HG03095 (cell line): ENCODE data around the gene TTLL1.

Source experiments
- ATAC-seq: cut with Tn5 transposase; IDR thresholded peaks from one replicate; pipeline ENCODE4 v1.9.1; 2021; ENCODE audit warnings: moderate library complexity; ENCODE audit not compliant: unreplicated experiment

Gene TTLL1

DNA sequence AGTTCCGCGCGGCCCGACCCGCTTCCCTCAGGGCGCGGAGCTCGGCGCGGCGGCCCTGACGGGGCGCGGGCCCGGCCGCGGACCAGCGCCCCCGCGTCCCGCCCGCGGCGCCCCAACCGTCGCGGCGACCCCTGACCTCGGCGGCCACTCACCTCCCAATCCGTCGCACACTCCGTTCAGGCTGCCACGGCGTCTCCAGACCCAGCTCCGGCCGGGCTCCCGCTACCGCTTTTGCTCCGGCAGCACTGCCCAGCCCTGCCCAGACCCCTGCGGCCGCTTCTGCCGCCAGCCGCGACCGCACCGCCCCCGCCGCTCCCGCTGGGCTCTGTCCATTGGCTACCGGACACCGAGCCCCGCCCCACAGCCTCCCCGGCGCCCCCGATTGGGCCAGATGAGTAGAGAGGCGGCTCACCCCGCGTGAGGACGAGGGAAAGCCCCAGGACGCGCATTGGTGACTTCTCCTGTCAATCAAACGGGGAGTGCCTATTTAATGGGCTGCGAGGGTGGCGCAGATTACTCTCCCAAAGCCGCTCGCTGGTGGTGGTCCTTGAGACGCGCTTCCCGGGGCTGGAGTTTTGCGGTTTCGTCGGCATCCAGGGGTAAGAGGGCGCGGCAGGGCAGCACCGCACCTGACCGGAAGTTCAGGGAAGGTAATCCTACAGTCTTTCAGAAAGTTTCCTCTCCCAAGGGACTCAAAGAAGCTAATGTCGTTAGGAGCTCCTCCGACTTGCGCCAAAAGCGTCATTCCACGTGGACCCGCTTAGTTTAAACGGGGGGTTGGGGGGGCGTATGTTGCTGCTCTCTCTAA, 74.1 kb downstream of the TTLL1 start, which contains the start of gene PACSIN2:
Gene PACSIN2, minus strand, starts transcription at position 281 of the 808 bp plus-strand sequence. CDS start 103,069 bp downstream, outside the sequence.
- peak; percentile 86 for ATAC-seq

DNA sequence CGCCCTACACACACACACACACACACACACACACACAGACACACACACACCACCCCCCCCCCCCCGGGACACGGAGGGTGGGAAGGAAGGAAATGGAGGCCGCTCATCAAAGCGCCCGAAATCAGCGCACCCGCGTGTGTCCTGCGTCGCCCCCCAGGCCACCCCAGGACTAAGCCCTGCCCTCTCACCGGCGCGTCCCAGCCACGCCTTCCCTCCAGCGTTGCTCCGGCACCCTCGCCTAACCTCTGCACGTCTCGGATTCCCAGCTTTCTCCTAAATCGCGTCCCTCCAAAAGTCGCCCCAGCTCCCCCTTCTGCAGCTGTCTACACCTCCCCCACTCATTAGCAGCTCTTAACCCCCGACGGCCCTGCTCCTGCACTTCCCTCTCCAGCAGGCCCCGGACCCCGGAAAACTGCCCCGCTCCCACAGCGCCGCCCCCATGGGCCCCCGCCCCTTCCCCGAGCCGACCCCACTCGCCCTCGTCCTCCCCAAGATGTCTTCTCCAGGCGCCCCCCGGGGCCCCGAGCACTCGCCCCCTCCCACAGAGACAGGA, 74.8 kb downstream of the TTLL1 start:
- no peak for ATAC-seq

DNA sequence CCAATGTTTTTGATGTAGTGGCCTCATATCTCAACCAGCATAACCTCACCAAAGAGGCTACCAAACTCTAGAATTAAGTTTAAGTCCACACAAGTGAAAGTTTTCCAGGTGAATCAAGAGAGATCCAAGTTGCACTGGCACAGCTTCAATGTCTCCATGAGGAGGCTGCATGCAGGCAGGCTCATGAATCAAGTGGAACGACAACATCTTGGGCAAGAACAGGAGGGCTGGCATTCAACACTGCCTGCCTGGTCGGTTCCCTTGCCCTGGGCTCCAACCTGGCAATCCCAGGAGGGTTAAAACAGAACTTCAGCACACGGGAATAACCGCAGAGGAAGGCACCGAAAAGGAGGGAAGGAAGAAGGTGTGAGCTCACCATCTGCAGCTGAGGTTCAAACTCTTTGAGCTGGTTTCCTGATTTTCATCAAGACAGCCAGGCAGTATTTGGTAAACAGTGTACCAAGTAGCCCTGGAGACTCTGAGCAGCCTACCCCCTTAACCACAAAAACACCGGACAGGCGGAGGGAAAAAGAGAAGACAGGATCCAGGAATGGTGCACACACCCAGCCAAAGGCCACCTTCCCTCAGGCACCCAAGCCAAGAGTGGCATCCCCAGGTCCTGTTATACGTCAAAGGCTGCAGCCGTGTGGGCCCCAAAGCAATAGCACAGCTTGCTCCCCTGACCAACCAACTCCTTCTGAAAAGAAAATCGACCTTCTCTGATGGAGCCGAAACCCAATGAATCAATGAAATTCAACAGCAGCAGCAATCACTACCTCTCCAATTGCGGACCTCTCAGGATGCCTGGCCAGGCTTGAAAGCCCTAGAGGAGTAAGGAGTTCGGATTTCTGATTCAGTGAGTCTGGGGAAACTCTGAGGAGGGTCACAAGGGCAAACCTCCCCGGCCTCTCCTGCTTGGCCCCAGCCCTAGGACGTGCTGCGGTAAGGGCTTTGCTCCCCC, 75.6 kb downstream of the TTLL1 start:
- ATAC-seq, result no peak

DNA sequence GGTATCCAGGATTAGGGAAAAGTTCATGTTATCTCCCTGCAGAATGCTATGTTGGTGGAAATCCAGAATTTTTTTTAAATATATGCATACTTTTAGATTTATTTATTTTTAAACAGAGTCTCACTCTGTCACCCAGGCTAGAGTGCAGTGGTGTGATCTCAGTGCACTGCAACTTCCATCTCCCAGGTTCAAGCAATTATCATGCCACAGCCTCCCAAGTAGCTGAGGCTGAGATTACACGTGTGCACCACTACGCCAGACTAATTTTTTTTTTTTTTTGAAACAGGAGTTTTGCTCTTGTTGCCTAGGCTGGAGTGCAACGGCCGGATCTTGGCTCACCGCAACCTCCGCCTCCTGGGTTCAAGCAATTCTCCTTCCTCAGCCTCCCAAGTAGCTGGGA, 76.8 kb downstream of the TTLL1 start:
- no peak for ATAC-seq

DNA sequence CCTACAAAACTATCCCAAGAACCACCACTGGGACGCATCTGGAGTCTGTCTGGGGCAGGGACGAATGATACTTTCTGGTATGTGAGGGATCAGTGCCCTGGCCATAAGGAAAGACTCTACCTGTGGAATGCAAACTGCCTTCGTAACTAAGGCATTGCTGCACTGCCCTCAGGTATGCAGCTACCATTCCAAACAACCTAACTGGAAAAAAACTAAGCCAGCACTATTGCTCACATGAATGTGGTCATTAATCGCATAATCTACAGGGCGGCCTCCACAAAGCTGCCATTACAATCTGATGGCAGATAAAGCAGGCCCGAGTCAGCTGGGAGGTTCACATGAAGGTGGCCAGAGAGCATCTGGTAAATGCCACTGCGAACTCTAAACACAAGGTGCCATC, 78.1 kb downstream of the TTLL1 start:
- ATAC-seq, result no peak

DNA sequence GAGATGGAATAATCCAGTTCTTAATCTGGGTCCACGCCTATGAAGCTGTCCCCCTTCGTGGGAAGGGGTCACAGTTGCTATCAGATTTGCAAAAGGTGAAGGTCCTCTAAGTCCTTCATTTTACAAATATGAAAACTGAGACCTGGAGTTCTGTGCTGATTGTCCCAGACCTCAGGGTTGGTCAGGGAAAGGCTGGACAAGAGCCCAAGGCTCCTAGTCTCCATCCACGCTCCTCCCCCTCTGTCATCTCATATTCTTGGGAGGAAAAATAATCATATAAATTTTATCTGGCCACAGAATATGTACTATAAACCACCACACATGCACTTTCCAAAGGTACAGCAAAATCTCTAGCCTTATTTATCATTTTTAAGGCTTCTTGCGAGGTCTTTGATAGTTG, 79.7 kb downstream of the TTLL1 start:
- ATAC-seq, result no peak

DNA sequence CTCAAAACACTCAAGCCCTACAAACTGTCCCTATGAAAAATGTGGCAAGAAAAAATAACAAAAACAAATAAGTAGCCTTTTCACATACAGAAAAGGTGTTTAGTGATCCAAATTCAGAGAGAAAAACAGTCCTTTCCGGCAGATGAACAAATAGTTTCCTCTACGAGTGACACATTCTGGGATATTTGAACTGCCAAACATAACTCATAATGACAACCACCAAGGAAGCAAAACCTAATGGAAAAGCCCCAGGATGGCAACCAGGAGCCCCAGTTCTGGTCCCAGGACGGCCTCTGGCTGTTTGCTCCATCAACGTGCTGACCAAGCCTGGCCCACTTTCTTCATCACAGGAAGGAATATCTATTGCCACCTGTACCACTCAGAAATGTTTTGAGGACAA, 80.3 kb downstream of the TTLL1 start:
- ATAC-seq, result no peak

DNA sequence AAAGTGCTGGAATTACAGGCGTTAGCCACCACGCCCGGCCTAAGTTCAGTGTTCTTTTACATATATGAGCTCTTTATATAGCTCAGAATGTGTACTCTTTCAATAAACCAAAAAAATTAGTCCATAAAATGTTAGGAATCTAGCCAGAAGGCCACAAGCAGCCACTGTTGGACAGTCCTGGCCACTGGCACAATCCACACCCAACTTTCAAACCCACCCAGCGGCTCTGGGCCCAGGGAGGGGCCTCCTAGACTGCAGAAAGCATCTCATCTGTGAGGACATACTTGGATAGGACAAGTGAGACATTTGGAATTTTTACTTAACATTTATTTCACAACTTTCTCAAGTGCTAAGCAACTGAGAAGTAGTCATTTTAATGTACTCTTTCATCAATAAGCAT, 80.7 kb downstream of the TTLL1 start:
- ATAC-seq, result no peak

DNA sequence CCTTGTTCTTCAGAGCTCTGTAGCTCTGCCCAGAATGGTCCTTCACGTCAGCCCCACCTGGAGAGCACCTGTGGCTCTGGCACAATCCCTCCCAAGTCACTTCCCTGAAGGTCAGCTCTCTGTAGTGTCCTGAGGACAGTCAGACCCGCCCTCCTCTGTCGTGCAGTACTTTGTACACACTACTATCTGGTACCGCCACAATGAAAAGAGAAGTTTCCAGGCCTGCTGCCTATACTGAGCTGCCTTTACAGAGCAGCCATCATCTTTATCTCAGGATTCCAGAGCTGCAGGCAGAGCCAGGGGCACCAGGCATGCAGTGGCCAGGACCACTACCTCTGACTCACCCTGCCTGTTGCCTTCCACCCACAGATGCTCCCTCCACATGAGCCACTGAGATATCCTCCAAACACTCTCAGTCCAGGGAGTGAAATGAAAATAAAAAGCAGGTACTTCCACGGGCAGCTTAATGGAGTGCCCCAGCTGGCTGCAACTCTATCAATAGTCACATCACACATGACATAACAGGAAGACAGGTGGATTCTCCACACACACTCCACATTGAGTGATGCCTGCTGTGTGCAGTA, 81.6 kb downstream of the TTLL1 start:
- ATAC-seq, result no peak

DNA sequence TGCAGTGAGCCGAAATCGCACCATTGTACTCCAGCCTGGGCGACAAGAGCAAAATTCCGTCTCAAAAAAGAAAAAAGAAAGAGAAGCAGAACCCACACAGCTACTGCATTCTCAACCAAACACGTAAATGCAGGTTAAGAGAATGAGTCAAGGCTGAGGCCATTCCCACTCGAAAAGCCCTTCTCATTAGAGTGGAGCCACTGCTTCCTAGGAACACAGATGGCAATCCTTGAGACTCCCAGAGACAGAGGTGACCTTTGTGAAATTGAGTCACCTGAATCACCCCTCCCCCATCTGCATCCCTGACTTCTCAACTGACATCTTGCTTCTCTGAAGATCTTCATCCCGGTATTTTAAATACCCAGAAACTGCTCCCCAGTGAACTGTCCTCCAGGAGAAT, 82.4 kb downstream of the TTLL1 start:
- ATAC-seq, result no peak

DNA sequence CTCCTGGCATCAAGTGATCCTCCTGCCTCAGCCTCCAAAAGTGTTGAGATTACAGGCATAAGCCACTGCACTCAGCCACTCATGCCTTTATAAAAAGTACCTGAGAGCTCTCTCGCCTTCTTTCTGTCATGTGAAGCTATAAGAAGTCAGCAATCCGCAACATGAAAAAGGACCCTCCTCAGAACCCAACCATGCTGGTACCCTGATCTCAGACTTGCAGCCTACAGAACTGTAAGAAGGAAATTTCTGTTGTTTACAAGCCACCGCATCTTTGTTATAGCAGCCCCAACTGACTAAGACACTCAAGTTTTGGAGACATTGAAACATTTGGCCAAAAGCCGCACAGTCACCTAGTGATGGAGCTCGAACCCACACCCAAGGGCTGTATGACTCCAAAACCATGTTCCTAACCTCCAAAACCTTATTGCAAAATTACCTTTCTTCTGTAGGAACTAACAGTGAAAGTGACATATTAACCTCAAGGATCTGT, 83.1 kb downstream of the TTLL1 start:
- no peak for ATAC-seq

DNA sequence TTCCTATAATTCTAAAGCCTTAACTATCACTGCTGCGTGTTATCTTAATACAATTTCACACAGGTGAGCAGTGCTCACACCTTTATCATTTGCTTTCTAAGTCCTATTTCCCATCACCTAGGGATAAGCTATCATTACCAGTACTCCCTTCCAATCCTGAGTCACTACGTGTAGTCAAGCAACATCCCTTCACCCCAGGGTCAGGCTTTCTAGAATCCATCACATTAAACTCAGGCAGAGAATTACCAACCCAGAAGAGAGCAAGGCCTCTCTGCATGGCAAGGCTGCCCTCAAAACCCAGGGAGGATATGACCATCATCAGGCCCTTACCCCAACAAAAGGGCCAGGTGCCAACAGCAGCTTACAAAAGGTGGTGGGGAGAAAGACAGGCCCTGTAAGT, 84.1 kb downstream of the TTLL1 start:
- ATAC-seq, result no peak

DNA sequence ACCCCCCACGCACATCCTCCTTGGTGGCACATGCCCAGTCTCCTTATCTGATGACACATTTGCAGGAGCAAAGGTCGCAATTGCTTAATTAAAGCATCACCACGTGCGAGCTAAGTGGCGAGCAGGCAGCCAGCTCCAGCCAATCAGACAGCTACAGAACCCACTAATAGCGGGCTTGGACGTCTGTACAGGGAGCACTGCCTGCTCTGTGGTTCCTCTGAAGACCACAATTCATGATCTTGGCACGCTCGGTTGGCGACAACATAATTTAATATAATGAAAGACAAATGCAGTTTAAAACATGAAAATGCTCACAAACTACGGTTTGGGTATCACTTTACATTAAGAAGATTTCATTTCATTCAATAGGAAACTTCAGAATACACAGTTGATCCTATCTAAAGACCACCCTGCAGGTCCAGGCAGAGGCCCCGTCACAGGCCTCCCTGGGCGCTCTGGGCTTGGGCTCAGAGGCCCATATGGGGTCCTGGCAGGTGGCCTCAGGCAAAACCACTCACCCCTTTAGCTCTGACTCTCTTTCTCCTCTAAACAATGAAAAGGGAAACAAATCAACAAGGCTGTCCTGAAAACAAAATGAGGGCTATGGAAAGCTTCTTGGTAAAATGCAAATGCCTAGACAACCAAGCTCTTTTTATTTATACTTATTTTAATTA, 84.7 kb downstream of the TTLL1 start:
- no peak for ATAC-seq

DNA sequence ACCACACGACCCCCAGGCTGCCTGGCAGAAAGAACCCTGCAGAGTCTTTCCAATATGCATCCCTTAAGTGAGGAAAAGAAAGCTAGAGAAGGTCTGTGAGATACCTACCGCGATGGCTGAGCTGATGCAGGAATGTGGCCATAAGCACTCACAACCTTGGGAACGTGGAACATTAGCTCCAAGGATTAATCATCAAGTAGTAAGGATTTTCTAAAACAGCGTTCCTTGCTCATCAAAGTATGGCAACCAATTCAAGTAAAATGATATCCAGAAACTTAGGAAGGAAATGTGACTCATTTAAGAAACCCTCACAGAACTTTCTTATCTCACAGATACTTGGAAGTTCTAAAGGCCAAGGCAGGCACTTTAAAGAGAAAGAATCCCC, 87.0 kb downstream of the TTLL1 start:
- no peak for ATAC-seq

DNA sequence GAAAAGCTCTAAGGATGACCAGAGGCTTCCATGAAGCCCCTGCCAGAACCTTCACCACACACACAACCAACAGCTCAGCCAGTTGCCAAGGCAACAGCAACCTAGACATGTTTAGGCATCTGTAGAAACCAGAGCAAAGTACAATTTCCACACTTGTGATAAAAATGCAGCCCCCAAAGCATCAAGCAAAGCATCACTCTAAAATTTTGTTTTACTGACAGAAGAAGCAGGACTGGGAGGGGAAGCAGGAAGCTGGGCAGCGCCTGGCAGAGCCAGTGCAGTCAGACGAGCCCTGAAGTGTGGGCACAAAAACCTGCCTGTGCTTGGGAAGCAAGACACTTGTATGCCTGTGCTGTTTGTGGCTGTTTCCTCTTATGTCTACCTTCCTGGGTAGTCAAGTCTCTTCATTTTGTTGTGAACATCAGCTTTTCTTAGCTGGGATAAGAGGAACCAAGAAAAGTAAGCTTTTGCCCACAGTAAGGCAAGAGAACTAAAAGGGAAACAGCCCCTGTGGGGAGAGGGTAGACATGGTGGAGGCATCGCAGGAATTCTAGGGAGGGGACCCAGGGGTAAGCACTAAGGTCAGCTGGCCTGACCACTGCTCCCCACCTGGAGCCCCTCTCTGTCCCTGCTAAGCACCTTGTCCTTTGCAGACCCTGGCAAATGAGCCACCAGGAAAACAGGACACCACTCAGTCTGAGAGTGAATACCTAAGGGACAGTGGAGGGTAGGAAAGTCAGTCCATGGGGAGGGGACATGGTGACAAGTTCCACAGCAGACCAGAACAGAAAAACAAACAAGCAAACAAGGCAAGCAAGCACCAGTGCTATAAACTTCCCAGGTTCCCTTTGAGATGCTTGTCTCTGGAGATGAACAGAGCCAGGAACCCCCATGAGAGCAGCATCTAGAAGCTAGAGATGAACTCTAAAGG, 87.7 kb downstream of the TTLL1 start:
- no peak for ATAC-seq

DNA sequence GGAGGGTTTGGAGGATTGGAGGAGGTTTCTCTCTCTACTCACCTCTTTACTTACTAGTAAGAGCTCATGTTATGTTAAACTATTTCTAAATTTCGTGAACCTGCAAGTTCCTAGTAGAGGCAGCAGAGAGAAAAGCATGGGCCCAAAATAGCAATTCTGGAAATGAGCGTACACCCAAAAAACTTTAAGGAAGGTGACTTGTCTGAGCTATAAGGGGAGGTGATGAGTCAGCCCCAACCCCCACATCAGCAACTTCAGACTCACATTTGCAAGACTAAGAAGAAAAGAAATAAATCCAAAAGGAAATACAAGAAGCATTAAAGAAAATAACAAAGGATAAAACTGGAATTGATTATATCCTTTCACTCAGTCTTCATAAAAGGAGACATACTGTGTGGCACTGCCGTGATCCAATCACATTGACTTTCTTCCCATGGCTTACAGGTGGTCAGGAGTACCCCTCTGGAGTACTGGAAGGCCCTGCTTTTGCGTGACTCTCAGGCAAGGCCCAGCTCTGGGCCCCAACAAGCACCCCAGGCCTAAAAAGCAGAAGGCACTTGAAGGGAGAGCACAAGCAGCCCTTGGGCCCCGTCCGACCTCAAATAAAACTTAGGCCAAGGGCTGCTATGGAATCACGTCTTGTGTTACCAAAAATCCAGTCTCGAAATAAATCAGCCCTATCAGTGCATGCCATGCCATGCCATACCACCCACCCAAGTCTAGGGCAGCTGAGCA, 88.6 kb downstream of the TTLL1 start:
- ATAC-seq, result no peak

DNA sequence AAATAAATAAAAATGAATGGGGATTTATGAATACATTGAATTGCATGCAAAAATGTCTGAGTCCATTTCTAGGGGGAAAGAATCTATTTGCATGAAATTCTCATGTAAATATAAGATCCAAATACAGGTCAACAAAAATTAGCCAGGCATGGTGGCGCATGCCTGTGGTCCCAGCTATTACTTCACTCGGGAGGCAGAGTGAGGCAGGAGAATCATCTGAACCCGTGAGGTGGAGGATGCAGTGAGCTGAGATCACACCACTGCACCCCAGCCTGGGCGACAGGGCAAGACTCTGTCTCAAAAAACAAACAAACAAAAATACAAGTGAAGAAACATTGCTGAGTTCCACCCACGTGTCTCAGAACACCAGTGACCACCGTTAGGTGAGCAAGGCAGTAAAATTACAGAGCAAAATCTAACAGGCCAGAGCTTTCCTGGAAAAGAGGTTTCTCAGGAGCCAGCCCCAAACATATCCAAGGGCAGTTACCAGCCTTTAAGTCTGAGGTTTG, 91.6 kb downstream of the TTLL1 start:
- no peak for ATAC-seq

DNA sequence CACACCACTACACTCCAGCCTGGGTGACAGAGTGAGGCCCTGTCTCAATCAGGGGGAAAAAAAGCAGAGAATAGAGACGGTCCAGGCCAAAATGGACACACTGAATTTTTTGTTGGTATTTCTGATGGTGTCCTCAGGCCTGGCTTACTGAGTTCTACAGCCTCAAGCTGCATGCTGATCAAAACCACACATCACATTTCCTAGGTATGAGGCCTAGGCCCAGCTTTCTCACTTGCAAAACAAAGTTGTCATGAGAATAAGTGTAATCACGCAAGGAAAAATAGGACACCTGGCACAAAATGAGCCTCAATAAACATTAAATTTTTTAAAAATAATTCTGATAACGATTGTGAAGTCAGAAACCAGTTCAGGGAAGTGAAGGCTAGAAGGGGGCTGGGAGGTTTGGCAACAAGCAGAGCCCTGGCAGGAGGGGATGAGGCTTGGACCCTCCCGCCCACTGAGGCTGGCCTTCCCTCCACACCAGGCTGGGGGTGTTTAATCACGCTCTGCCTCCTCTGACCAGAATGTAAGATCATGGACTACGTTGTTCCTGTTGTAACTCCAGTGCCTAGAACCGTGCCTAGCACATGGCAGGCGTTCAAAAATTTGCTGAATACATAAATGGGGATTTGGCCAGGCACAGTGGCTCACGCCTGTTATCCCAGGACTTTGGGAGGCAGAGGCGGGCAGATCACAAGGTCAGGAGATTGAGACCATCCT, 92.4 kb downstream of the TTLL1 start:
- ATAC-seq, result no peak
